ENCODE results near the gene TPPP3. TPM values are rescaled to one million over a fixed set of nuclear protein-coding genes. Genes with fewer than 3 reads are reported as not detected.

TPPP3 gene
- total RNA-seq, 1 donor from 2014 or later, result 123 TPM

- Histone ChIP-seq H3K4me3 (no peak overlapping the region), H3K9me3 (no peaks in the 10 kb centered on the region), H3K27me3 (ENCODE audit: low read depth) (no peaks in the 10 kb centered on the region), H3K4me1 (peaks cover 15% of the 10 kb centered on the region), H3K27ac (no peak overlapping the region), H3K36me3 (no peaks in the 10 kb centered on the region)
- no peak for ATAC-seq
- no peak for DNase-seq
- intact Hi-C loops (cut with DNase I), result no loop called here
- TF ChIP-seq CTCF (IDR thresholded peaks at IDR 0.05), result no peak
Measured at GRCh38 chr16:67407176-67407787, 14.0 kb upstream of the TPPP3 start.

DNA sequence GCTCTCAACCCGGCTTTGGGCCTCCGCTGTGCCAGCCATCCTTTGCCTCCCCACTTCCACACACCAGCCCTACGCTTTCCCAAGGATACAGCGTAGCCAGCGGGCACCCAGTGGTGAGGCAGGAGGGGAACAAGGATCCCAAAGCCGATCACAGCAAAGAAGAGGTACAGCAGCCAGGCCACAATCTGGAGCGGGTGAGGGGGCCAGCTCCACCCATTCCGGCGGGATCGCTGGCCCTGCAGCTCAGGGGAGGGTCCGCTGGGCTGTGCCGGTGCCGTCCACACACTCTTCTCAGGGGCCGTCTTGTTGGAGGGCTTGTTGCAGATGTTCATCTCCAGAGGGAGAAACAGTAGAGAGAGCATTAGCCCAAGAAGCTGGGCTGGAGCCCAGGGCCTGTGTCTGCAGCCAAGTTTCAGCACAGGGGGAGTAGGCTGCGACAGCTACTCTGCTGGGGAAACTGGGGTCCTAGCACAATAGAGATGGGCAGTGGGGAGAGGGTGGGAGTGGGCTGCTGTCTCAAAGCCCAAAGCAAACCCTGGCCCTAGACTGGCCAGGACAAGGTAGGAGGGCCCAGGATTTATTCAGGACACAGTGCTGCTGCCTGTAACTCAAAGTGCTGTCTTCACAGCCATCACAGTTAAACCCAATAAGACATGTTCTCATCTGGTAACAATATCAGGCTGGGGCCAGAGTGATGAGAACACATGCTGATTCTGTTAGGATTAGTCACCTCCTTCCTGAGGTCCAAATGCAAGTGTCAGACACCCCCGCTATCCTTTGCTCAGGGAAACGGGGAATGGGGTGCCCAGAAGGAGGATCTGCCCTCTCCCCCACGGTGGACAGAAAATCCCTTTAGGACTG, 13.0 kb upstream of the TPPP3 start:
- H3K4me3 ChIP-seq, result no peak overlapping the region
- H3K36me3 ChIP-seq, result no peaks in the 10 kb centered on the region
- DNase-seq (no peak), ATAC-seq (no peak)
- H3K4me1 ChIP-seq, result peaks cover 15% of the 10 kb centered on the region
- H3K27me3 ChIP-seq (ENCODE audit: low read depth), result no peaks in the 10 kb centered on the region
- no peaks in the 10 kb centered on the region for H3K9me3 ChIP-seq
- intact Hi-C loops (cut with DNase I), result no loop called here
- no peak for TF ChIP-seq CTCF (IDR thresholded peaks at IDR 0.05)
- peak overlapping the region; percentile 74 for H3K27ac ChIP-seq

- no peaks in the 10 kb centered on the region for H3K27me3 ChIP-seq (ENCODE audit: low read depth)
- H3K27ac ChIP-seq, result peak overlapping the region; percentile 74
- no peak for TF ChIP-seq CTCF (IDR thresholded peaks at IDR 0.05)
- ATAC-seq, result no peak
- intact Hi-C loops (cut with DNase I), result no loop called here
- peaks cover 15% of the 10 kb centered on the region for H3K4me1 ChIP-seq
- H3K9me3 ChIP-seq, result no peaks in the 10 kb centered on the region
- DNase-seq, result no peak
- H3K4me3 ChIP-seq, result no peak overlapping the region
- H3K36me3 ChIP-seq, result no peaks in the 10 kb centered on the region
Measured at GRCh38 chr16:67405336-67405735, 12.0 kb upstream of the TPPP3 start.

DNA sequence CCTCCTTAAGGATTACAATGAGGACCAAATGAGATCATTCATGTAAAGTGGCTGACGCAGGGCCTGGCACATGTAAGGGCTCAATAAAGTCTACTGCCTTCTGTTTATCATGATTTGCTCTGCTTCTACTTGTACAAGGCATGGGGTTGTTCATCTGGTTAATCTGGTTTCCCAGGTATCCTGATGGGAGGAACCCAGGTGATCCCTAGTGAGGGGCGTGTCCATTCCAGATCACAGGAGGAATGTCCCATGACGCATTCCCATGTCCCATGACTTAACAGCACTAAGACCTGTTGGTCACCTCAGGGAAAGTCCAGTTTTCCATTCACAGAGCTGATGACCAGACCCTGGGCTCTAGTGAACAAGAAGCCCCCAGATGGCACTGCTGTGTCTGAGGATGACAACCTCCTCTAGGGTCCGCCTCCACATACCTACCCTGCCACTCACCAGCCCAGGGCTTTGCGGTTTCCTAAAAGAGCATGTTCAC, 11.5 kb upstream of the TPPP3 start:
- intact Hi-C loops (cut with DNase I), result no loop called here
- Histone ChIP-seq H3K4me1 (peaks cover 17% of the 10 kb centered on the region), H3K36me3 (no peaks in the 10 kb centered on the region), H3K27me3 (ENCODE audit: low read depth) (no peaks in the 10 kb centered on the region), H3K4me3 (no peak overlapping the region), H3K27ac (peak overlapping the region; percentile 74), H3K9me3 (no peaks in the 10 kb centered on the region)
- no peak for TF ChIP-seq CTCF (IDR thresholded peaks at IDR 0.05)
- DNase-seq, result peak; percentile 68
- ATAC-seq, result peak; percentile 93 to 94

DNA sequence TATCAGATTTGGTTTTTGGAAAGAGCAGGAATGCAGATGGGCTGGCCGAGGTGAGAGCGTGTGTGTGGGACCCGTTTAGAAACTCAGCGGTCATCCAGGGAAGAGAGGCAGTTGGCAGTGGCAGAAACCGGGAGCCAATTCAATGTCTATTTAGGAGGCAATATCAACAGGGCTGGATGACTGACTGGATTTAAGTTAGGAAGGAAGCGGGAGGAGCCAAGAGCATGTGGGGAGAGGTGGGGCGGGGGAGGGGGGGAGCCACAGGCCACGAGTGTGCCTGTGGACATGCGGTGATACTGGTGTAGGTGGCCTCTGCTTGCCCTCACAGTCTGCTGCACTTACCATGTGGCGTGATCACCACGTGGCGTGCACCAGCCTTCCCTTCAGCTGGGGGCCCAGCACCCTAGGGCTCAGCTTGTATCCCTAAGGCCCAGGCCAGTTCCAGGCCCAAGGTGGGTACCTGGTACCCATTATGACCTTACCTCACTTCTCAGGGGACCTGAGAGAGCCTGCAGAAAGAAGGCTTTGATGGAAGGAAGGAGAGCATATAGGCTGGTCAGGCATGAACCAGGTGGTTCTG, 10.8 kb upstream of the TPPP3 start:
- H3K27me3 ChIP-seq (ENCODE audit: low read depth), result no peaks in the 10 kb centered on the region
- peak overlapping the region; percentile 74 for H3K27ac ChIP-seq
- no peak for TF ChIP-seq CTCF (IDR thresholded peaks at IDR 0.05)
- H3K4me3 ChIP-seq, result no peak overlapping the region
- H3K9me3 ChIP-seq, result no peaks in the 10 kb centered on the region
- ATAC-seq (no peak), DNase-seq (no peak)
- H3K36me3 ChIP-seq, result no peaks in the 10 kb centered on the region
- H3K4me1 ChIP-seq, result peaks cover 24% of the 10 kb centered on the region
- intact Hi-C loops (cut with DNase I), result no loop called here

All from lower lobe of right lung (tissue), 2 donors.